Lung (tissue), 12 donors: Measurements from ENCODE around the gene UBE2V1. TPM values are rescaled to one million over a fixed set of nuclear protein-coding genes. Genes with fewer than 3 reads are reported as not detected.

Experiments
- ATAC-seq: fragments of 200-7000 bp; cut with Tn5 transposase; one replicate; pipeline ENCODE4 v1.9.1; 2020; ENCODE audit warnings: moderate number of reproducible peaks; ENCODE audit not compliant: insufficient read depth, low FRiP score
- DNase-seq, 3 donors: peaks; one replicate each; pipeline ENCODE4 v3.0.0-alpha.2; 2013 to 2017
- H3K27ac ChIP-seq, 2 donors: one replicate each; pipeline ENCODE4 v1.5.1; 2013; ENCODE audit warnings: mild to moderate bottlenecking in 2 of 2, moderate library complexity in 2 of 2, control low read depth in 1 of 2, inconsistent platforms in 1 of 2, low read depth in 1 of 2, low read length in 1 of 2
- H3K27me3 ChIP-seq, 3 donors: one replicate each; pipeline ENCODE4 v1.5.1; 2013; ENCODE audit warnings: low read length in 2 of 3; ENCODE audit not compliant: control insufficient read depth in 3 of 3, insufficient read depth in 3 of 3
- H3K36me3 ChIP-seq, 4 donors: one replicate each; pipeline ENCODE4 v1.5.1; 2013; ENCODE audit warnings: low read length in 4 of 4, mild to moderate bottlenecking in 1 of 4, moderate library complexity in 1 of 4; ENCODE audit not compliant: control insufficient read depth in 4 of 4, insufficient read depth in 4 of 4
- H3K4me1 ChIP-seq, 5 donors: one replicate each; pipeline ENCODE4 v1.5.1; 2013; ENCODE audit warnings: low read length in 5 of 5, mild to moderate bottlenecking in 2 of 5, moderate library complexity in 1 of 5; ENCODE audit not compliant: control insufficient read depth in 5 of 5, insufficient read depth in 5 of 5
- H3K4me3 ChIP-seq: one replicate; pipeline ENCODE4 v1.5.1; 2013; ENCODE audit warnings: mild to moderate bottlenecking, control low read depth, moderate library complexity
- H3K9ac ChIP-seq, 2 donors: one replicate each; pipeline ENCODE4 v1.5.1; 2013; ENCODE audit warnings: low read length in 2 of 2, control low read depth in 1 of 2; ENCODE audit not compliant: insufficient read depth in 1 of 2
- H3K9me3 ChIP-seq, 4 donors: one replicate each; pipeline ENCODE4 v1.5.1; 2013; ENCODE audit warnings: low read length in 3 of 4, mild to moderate bottlenecking in 1 of 4, moderate library complexity in 1 of 4; ENCODE audit not compliant: control insufficient read depth in 4 of 4, insufficient read depth in 3 of 4
- CTCF ChIP-seq: IDR thresholded peaks from 2 replicates; pipeline ENCODE4 v1.5.1; 2012; ENCODE audit warnings: mild to moderate bottlenecking; ENCODE audit errors: control extremely low read depth, extremely low read depth
- WGBS, 2 donors: extraction: QIAGEN DNeasy Blood & Tissue Kit; methylation state at CpG; one replicate each; pipeline ENCODE4 v1.1.7; 2013; 5-methylcytosine and 5-hydroxymethylcytosine counted together
- polyA plus RNA-seq, 2 donors: library from polyadenylated mRNA; stranded (reverse); fragments of 200-250 nt; gene quantifications; one replicate each; pipeline ENCODE4 v1.2.1, GENCODE V29; 2013
- total RNA-seq, 2 donors: library from RNA; depleted of rRNA in 1 of 2; stranded (reverse); fragments of >200 nt in 1 of 2; gene quantifications; one replicate each; pipeline ENCODE4 v1.2.1, GENCODE V29; 2014 to 2021
- donor health status: control.
- donor health status: control.
- donor health status: Bipolar disorder and iron deficiency.
- donor health status: healthy.
- donor health status: DM: yes; HTN: yes; CAD: no.

Gene UBE2V1
- total and polyA plus RNA-seq, 4 donors, result 56.4 to 103 (median 69.2) TPM

GRCh38 chr20:50077818-50078601, 34.9 kb downstream of the UBE2V1 start:
- no peak for TF ChIP-seq CTCF
- no peaks in the 10 kb centered on the region for H3K27me3 ChIP-seq
- ATAC-seq, result no peak
- peaks cover 0 to 9% (median 2%) of the 10 kb centered on the region in 4 donors for H3K36me3 ChIP-seq
- no peak overlapping the region for H3K27ac ChIP-seq
- DNase-seq, result no peak
- peaks cover 0 to 6% (median 4%) of the 10 kb centered on the region in 5 donors for H3K4me1 ChIP-seq
- no peak overlapping the region for H3K9ac ChIP-seq
- H3K4me3 ChIP-seq, result no peak overlapping the region
- WGBS, 2 donors, result 57% methylated on average over 17 of the region's 17 CpGs
- no peaks in the 10 kb centered on the region for H3K9me3 ChIP-seq

DNA sequence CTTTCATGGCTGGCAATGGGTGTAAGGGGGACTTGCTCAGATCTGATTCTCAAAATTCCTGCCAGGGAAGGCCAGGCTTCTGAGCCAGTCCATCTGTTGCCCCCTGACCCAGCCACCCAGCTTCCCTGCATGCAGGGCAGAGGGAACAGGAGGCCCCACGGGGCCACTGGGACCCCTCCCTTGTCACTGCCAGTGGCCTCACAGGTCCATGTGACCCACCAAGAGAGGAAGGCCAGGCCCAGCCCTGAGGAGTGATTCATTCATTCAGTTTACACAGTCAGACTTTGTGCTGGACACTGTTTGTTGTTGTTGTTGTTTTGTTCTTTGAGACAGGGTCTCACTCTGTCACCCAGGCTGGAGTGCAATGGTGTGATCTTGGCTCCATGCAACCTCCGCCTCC, 39.5 kb downstream of the UBE2V1 start:
- Histone ChIP-seq H3K36me3 (no peaks in the 10 kb centered on the region), H3K27me3 (no peaks in the 10 kb centered on the region), H3K9ac (no peak overlapping the region), H3K9me3 (no peaks in the 10 kb centered on the region), H3K4me3 (no peak overlapping the region), H3K4me1 (peaks cover 0 to 9% (median 6%) of the 10 kb centered on the region in 5 donors), H3K27ac (no peak overlapping the region)
- ATAC-seq (no peak), DNase-seq (no peak)
- TF ChIP-seq CTCF, result no peak
- WGBS, 2 donors, result 86 to 92% methylated on average over 2 of the region's 2 CpGs

DNA sequence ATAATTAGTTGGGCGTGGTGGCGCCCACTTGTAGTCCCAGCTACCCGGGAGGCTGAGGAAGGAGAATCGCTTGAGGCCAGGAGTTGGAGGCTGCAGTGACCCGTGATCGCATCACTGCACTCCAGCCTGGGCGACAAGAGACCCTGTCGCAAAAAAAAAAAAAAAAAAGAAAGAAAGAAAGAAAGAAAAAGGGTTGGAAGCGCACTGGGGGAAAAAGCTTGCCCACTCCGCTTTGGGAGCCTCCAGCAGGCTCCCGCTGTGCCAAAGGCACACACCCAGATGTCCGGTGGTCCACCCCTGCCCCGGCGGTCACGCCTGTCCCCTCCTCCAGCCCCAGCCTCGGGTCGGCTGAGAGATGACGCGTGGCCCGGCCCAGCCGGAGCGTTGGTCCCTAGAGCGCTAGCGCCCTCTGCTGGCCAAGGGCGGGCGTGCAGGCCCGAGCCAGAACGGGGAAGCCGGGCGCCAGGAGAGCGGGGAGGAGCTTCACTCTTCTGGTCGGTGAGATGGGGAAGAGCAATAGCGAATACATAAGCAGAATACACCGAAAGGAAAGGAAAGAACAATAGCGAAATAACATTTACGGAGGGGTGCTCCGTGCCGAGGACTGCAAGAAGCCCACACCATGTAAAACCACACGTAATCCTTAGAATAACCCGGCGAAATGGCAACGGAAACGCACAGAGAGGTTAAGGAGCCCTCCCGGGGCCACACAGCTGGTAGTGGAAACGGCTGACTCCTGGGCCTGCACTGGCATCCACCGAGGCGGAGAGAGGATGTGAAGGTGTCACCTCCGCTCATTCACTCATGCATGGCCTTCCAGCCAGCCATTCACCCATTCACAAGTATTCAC, 41.7 kb downstream of the UBE2V1 start:
- Histone ChIP-seq H3K9me3 (no peaks in the 10 kb centered on the region), H3K27ac (no peak overlapping the region), H3K36me3 (no peaks in the 10 kb centered on the region), H3K27me3 (no peaks in the 10 kb centered on the region), H3K4me3 (no peak overlapping the region), H3K9ac (peak overlapping the region in 1 of 2 donors; percentile 65), H3K4me1 (peaks cover 0 to 9% (median 4%) of the 10 kb centered on the region in 5 donors)
- TF ChIP-seq CTCF, result peak; percentile 100
- ATAC-seq (peak; percentile 90), DNase-seq (peak; percentile 91 to 94 (median 92))
- 11 to 12% methylated on average over 48 of the region's 48 CpGs for WGBS, 2 donors
